COLO829 (cell line): Measurements from ENCODE around the gene ANKRA2.
A peak's percentile ranks its signal among the peaks of the same experiment; 100 is the strongest.

ENCODE experiments used
- DNase-seq: peaks from one replicate; pipeline ENCODE4 v3.0.0; 2012; ENCODE audit warnings: low spot score

The ANKRA2 gene

GRCh38 chr5:73565139-73565968 lies at the start of gene ANKRA2, which contains the start of gene UTP15:
Gene ANKRA2, minus strand, starts transcription at chr5:73565639. Its CDS starts 2,758 bp downstream, at chr5:73562881.
Gene UTP15, plus strand, starts transcription at chr5:73565743. Its CDS starts 1,602 bp downstream, at chr5:73567345.
- peak; percentile 66 for DNase-seq

GRCh38 chr5:73615085-73615484 lies 49.6 kb upstream of the ANKRA2 start:
- no peak for DNase-seq

GRCh38 chr5:73612799-73613198 lies 47.4 kb upstream of the ANKRA2 start:
- DNase-seq: no peak

GRCh38 chr5:73607228-73607627 lies 41.8 kb upstream of the ANKRA2 start:
- no peak for DNase-seq

GRCh38 chr5:73606206-73606753 lies 40.8 kb upstream of the ANKRA2 start:
- no peak for DNase-seq

- no peak for DNase-seq
Measured at GRCh38 chr5:73605223-73606087, 40.0 kb upstream of the ANKRA2 start.

- DNase-seq: no peak
Measured at GRCh38 chr5:73603998-73604397, 38.6 kb upstream of the ANKRA2 start.

GRCh38 chr5:73599380-73599779 lies 33.9 kb upstream of the ANKRA2 start:
- DNase-seq: no peak

- DNase-seq: peak; percentile 3
Measured at GRCh38 chr5:73596705-73597328, 31.4 kb upstream of the ANKRA2 start.

- no peak for DNase-seq
Measured at GRCh38 chr5:73592551-73592950, 27.1 kb upstream of the ANKRA2 start.

- DNase-seq: no peak
Measured at GRCh38 chr5:73591698-73592501, 26.5 kb upstream of the ANKRA2 start.

GRCh38 chr5:73591102-73591695 lies 25.8 kb upstream of the ANKRA2 start:
- DNase-seq: peak; percentile 40

GRCh38 chr5:73587923-73588322 lies 22.5 kb upstream of the ANKRA2 start:
- DNase-seq: no peak

- DNase-seq: no peak
Measured at GRCh38 chr5:73582285-73583145, 17.1 kb upstream of the ANKRA2 start.

GRCh38 chr5:73565969-73566547 lies 619 bp upstream of the ANKRA2 start:
- no peak for DNase-seq

GRCh38 chr5:73564675-73565074 lies 764 bp downstream of the ANKRA2 start:
- no peak for DNase-seq

- DNase-seq: no peak
Measured at GRCh38 chr5:73564018-73564417, 1.4 kb downstream of the ANKRA2 start.

GRCh38 chr5:73558950-73559349 lies 6.5 kb downstream of the ANKRA2 start:
- no peak for DNase-seq

GRCh38 chr5:73552642-73553041 lies 12.8 kb downstream of the ANKRA2 start:
- no peak for DNase-seq

- peak; percentile 24 for DNase-seq
Measured at GRCh38 chr5:73550016-73550415, 15.4 kb downstream of the ANKRA2 start.
